ENCODE data around the gene BOC. TPM values are rescaled to one million over a fixed set of nuclear protein-coding genes. Genes with fewer than 3 reads are reported as not detected.

The BOC gene
- total RNA-seq, 2 donors from 2014 or later = 0.66 TPM; not detected in 1

GRCh38 chr3:113271594-113272384 lies 60.4 kb downstream of the BOC start:
- peaks cover 10% of the 10 kb centered on the region for H3K27me3 Mint-ChIP-seq
- no peak for ATAC-seq (replicated peaks)
- H3K27ac Mint-ChIP-seq = no peak overlapping the region

GRCh38 chr3:113272385-113272779 lies 61.0 kb downstream of the BOC start:
- Mint-ChIP-seq H3K4me3 (no peak overlapping the region), H3K9me3 (no peaks in the 10 kb centered on the region), H3K4me1 (no peaks in the 10 kb centered on the region), H3K36me3 (ENCODE audit: low read depth) (no peaks in the 10 kb centered on the region), H3K27me3 (peaks cover 10% of the 10 kb centered on the region), H3K27ac (no peak overlapping the region)
- ATAC-seq (replicated peaks) = no peak

More at GRCh38 chr3:113271594-113272384, 60.4 kb downstream of the BOC start:
- H3K9me3 Mint-ChIP-seq = no peaks in the 10 kb centered on the region
- no peaks in the 10 kb centered on the region for H3K36me3 Mint-ChIP-seq (ENCODE audit: low read depth)
- no peak overlapping the region for H3K4me3 Mint-ChIP-seq
- no peaks in the 10 kb centered on the region for H3K4me1 Mint-ChIP-seq

- Mint-ChIP-seq H3K9me3 (no peaks in the 10 kb centered on the region), H3K4me3 (no peak overlapping the region), H3K36me3 (ENCODE audit: low read depth) (no peaks in the 10 kb centered on the region), H3K4me1 (no peaks in the 10 kb centered on the region), H3K27ac (no peak overlapping the region), H3K27me3 (peaks cover 6% of the 10 kb centered on the region)
- no peak for ATAC-seq (replicated peaks)
Measured at GRCh38 chr3:113273011-113273410, 61.7 kb downstream of the BOC start.

- no peak for ATAC-seq (replicated peaks)
- Mint-ChIP-seq H3K36me3 (ENCODE audit: low read depth) (no peaks in the 10 kb centered on the region), H3K27me3 (peaks cover 3% of the 10 kb centered on the region), H3K27ac (no peak overlapping the region), H3K4me3 (no peak overlapping the region), H3K9me3 (no peaks in the 10 kb centered on the region), H3K4me1 (no peaks in the 10 kb centered on the region)
Measured at GRCh38 chr3:113273604-113274378, 62.4 kb downstream of the BOC start.

- Mint-ChIP-seq H3K27me3 (peaks cover 3% of the 10 kb centered on the region), H3K36me3 (ENCODE audit: low read depth) (no peaks in the 10 kb centered on the region), H3K9me3 (no peaks in the 10 kb centered on the region), H3K4me1 (no peaks in the 10 kb centered on the region), H3K27ac (no peak overlapping the region), H3K4me3 (no peak overlapping the region)
- no peak for ATAC-seq (replicated peaks)
Measured at GRCh38 chr3:113274425-113275257, 63.3 kb downstream of the BOC start.

- H3K9me3 Mint-ChIP-seq = no peaks in the 10 kb centered on the region
- H3K27me3 Mint-ChIP-seq = peaks cover 3% of the 10 kb centered on the region
- H3K27ac Mint-ChIP-seq = no peak overlapping the region
- ATAC-seq (replicated peaks) = no peak
- no peaks in the 10 kb centered on the region for H3K36me3 Mint-ChIP-seq (ENCODE audit: low read depth)
- H3K4me1 Mint-ChIP-seq = no peaks in the 10 kb centered on the region
- no peak overlapping the region for H3K4me3 Mint-ChIP-seq
Measured at GRCh38 chr3:113275258-113275556, 63.9 kb downstream of the BOC start.

GRCh38 chr3:113275583-113275928 lies 64.2 kb downstream of the BOC start:
- no peak overlapping the region for H3K27ac Mint-ChIP-seq
- no peak overlapping the region for H3K4me3 Mint-ChIP-seq
- no peaks in the 10 kb centered on the region for H3K36me3 Mint-ChIP-seq (ENCODE audit: low read depth)
- ATAC-seq (replicated peaks) = no peak
- no peaks in the 10 kb centered on the region for H3K9me3 Mint-ChIP-seq
- H3K4me1 Mint-ChIP-seq = no peaks in the 10 kb centered on the region
- peaks cover 3% of the 10 kb centered on the region for H3K27me3 Mint-ChIP-seq

- H3K27me3 Mint-ChIP-seq = peaks cover 3% of the 10 kb centered on the region
- H3K27ac Mint-ChIP-seq = no peak overlapping the region
Measured at GRCh38 chr3:113275929-113276750, 64.8 kb downstream of the BOC start.

GRCh38 chr3:113276751-113277080 lies 65.4 kb downstream of the BOC start:
- Mint-ChIP-seq H3K4me1 (no peaks in the 10 kb centered on the region), H3K27ac (no peak overlapping the region), H3K36me3 (ENCODE audit: low read depth) (no peaks in the 10 kb centered on the region), H3K9me3 (no peaks in the 10 kb centered on the region), H3K4me3 (no peak overlapping the region), H3K27me3 (peaks cover 7% of the 10 kb centered on the region)
- ATAC-seq (replicated peaks) = no peak

More at GRCh38 chr3:113275929-113276750, 64.8 kb downstream of the BOC start:
- H3K36me3 Mint-ChIP-seq (ENCODE audit: low read depth) = no peaks in the 10 kb centered on the region
- no peak for ATAC-seq (replicated peaks)
- H3K4me1 Mint-ChIP-seq = no peaks in the 10 kb centered on the region
- no peaks in the 10 kb centered on the region for H3K9me3 Mint-ChIP-seq
- H3K4me3 Mint-ChIP-seq = no peak overlapping the region

- H3K27me3 Mint-ChIP-seq = peaks cover 11% of the 10 kb centered on the region
- H3K36me3 Mint-ChIP-seq (ENCODE audit: low read depth) = no peaks in the 10 kb centered on the region
- H3K27ac Mint-ChIP-seq = no peak overlapping the region
- no peaks in the 10 kb centered on the region for H3K4me1 Mint-ChIP-seq
- no peaks in the 10 kb centered on the region for H3K9me3 Mint-ChIP-seq
- H3K4me3 Mint-ChIP-seq = no peak overlapping the region
- ATAC-seq (replicated peaks) = no peak
Measured at GRCh38 chr3:113277414-113277813, 66.1 kb downstream of the BOC start.

- Mint-ChIP-seq H3K4me1 (no peaks in the 10 kb centered on the region), H3K9me3 (no peaks in the 10 kb centered on the region), H3K27ac (no peak overlapping the region), H3K4me3 (no peak overlapping the region), H3K36me3 (ENCODE audit: low read depth) (no peaks in the 10 kb centered on the region), H3K27me3 (peaks cover 14% of the 10 kb centered on the region)
- no peak for ATAC-seq (replicated peaks)
Measured at GRCh38 chr3:113277941-113278598, 66.7 kb downstream of the BOC start.

- Mint-ChIP-seq H3K4me3 (no peak overlapping the region), H3K27me3 (peaks cover 14% of the 10 kb centered on the region), H3K27ac (no peak overlapping the region), H3K4me1 (no peaks in the 10 kb centered on the region), H3K9me3 (no peaks in the 10 kb centered on the region), H3K36me3 (ENCODE audit: low read depth) (no peaks in the 10 kb centered on the region)
- ATAC-seq (replicated peaks) = no peak
Measured at GRCh38 chr3:113278599-113278955, 67.2 kb downstream of the BOC start.

- no peak overlapping the region for H3K27ac Mint-ChIP-seq
- H3K36me3 Mint-ChIP-seq (ENCODE audit: low read depth) = no peaks in the 10 kb centered on the region
- H3K4me3 Mint-ChIP-seq = no peak overlapping the region
- H3K4me1 Mint-ChIP-seq = no peaks in the 10 kb centered on the region
- H3K27me3 Mint-ChIP-seq = peaks cover 14% of the 10 kb centered on the region
- ATAC-seq (replicated peaks) = no peak
- no peaks in the 10 kb centered on the region for H3K9me3 Mint-ChIP-seq
Measured at GRCh38 chr3:113279686-113280085, 68.3 kb downstream of the BOC start.

- H3K4me1 Mint-ChIP-seq = no peaks in the 10 kb centered on the region
- H3K27ac Mint-ChIP-seq = no peak overlapping the region
- H3K36me3 Mint-ChIP-seq (ENCODE audit: low read depth) = no peaks in the 10 kb centered on the region
- H3K9me3 Mint-ChIP-seq = no peaks in the 10 kb centered on the region
- ATAC-seq (replicated peaks) = no peak
- peaks cover 13% of the 10 kb centered on the region for H3K27me3 Mint-ChIP-seq
- no peak overlapping the region for H3K4me3 Mint-ChIP-seq
Measured at GRCh38 chr3:113283306-113283705, 71.9 kb downstream of the BOC start.

All from activated T-helper 17 cell treated with anti-CD3 and anti-CD28 coated beads, Interleukin-2, amount 50 U/mL, for 72 hours (primary cell).